OCI-LY1 (cell line): Measurements from ENCODE around the gene METTL27.

Source experiments
- H2AFZ ChIP-seq: fragments of 200-600 bp; sonication (generic), shearing (Covaris generic); 2 replicates; pipeline ENCODE4 v1.6.0; 2014; ENCODE audit warnings: antibody characterized with exemption, mild to moderate bottlenecking, low read length
- H3F3A ChIP-seq: fragments of 200-600 bp; sonication (generic), shearing (Covaris generic); 2 replicates; pipeline ENCODE4 v1.6.0; 2014; ENCODE audit warnings: mild to moderate bottlenecking, antibody characterized with exemption, low read length, moderate library complexity; ENCODE audit not compliant: insufficient read depth
- H3K27ac ChIP-seq: fragments of 200-600 bp; sonication (generic); 2 replicates; pipeline ENCODE4 v1.5.1; 2014; ENCODE audit warnings: low read length, mixed run types, mild to moderate bottlenecking, low read depth; ENCODE audit not compliant: poor library complexity, severe bottlenecking
- H3K27me3 ChIP-seq: fragments of 200-600 bp; sonication (generic); 2 replicates; pipeline ENCODE4 v1.6.0; 2014; ENCODE audit warnings: antibody characterized with exemption, mild to moderate bottlenecking, low read length, moderate library complexity; ENCODE audit not compliant: insufficient read depth
- H3K36me3 ChIP-seq: fragments of 200-600 bp; sonication (generic); 2 replicates; pipeline ENCODE4 v1.6.1; 2014; ENCODE audit warnings: mild to moderate bottlenecking, antibody characterized with exemption, low read length, moderate library complexity, mixed read lengths; ENCODE audit not compliant: insufficient read depth
- H3K4me1 ChIP-seq: fragments of 200-600 bp; sonication (generic); 2 replicates; pipeline ENCODE4 v1.5.1; 2014; ENCODE audit warnings: mild to moderate bottlenecking, low read length, moderate library complexity; ENCODE audit not compliant: insufficient read depth, severe bottlenecking
- H3K4me2 ChIP-seq: fragments of 200-600 bp; sonication (generic), shearing (Covaris generic); 2 replicates; pipeline ENCODE4 v1.6.1; 2014; ENCODE audit warnings: low read length
- H3K4me3 ChIP-seq: fragments of 200-600 bp; sonication (generic); 2 replicates; pipeline ENCODE4 v1.5.1; 2014; ENCODE audit warnings: low read length, low read depth, mild to moderate bottlenecking, mixed read lengths; ENCODE audit not compliant: poor library complexity, severe bottlenecking
- H3K79me2 ChIP-seq: fragments of 200-600 bp; shearing (Covaris generic); 2 replicates; pipeline ENCODE4 v1.6.1; 2016; ENCODE audit warnings: mixed run types, low read length, mixed read lengths; ENCODE audit not compliant: insufficient read depth
- H3K9ac ChIP-seq: fragments of 200-600 bp; sonication (generic), shearing (Covaris generic); 2 replicates; pipeline ENCODE4 v1.6.1; 2014; ENCODE audit warnings: mild to moderate bottlenecking, low read length, mixed read lengths
- H3K9me2 ChIP-seq: fragments of 200-600 bp; sonication (generic), shearing (Covaris generic); 2 replicates; pipeline ENCODE4 v1.6.1; 2014; ENCODE audit warnings: low read depth, mild to moderate bottlenecking, low read length, mixed read lengths
- H3K9me3 ChIP-seq: fragments of 200-600 bp; shearing (Covaris generic); 2 replicates; pipeline ENCODE4 v1.6.1; 2014; ENCODE audit warnings: low read length, mixed read lengths
- H4K20me1 ChIP-seq: fragments of 200-600 bp; sonication (generic), shearing (Covaris generic); 2 replicates; pipeline ENCODE4 v1.6.0; 2016; ENCODE audit warnings: mild to moderate bottlenecking, low read length; ENCODE audit not compliant: insufficient read depth
- EZH2 ChIP-seq: fragments of 200-600 bp; sonication (generic), shearing (Covaris generic); IDR thresholded peaks from 2 replicates; pipeline ENCODE4 v1.8.0; 2017; ENCODE audit warnings: borderline replicate concordance, mixed run types, mild to moderate bottlenecking, antibody characterized with exemption, low read length, moderate library complexity, mixed read lengths
- TF ChIP-seq, protein P1 (sequence below): fragments of 200-600 bp; sonication (generic), shearing (Covaris generic); IDR thresholded peaks from 2 replicates; pipeline ENCODE4 v1.5.1; 2017; ENCODE audit warnings: mild to moderate bottlenecking, antibody characterized with exemption, low read length, moderate library complexity, mixed read lengths

METTL27 gene

DNA sequence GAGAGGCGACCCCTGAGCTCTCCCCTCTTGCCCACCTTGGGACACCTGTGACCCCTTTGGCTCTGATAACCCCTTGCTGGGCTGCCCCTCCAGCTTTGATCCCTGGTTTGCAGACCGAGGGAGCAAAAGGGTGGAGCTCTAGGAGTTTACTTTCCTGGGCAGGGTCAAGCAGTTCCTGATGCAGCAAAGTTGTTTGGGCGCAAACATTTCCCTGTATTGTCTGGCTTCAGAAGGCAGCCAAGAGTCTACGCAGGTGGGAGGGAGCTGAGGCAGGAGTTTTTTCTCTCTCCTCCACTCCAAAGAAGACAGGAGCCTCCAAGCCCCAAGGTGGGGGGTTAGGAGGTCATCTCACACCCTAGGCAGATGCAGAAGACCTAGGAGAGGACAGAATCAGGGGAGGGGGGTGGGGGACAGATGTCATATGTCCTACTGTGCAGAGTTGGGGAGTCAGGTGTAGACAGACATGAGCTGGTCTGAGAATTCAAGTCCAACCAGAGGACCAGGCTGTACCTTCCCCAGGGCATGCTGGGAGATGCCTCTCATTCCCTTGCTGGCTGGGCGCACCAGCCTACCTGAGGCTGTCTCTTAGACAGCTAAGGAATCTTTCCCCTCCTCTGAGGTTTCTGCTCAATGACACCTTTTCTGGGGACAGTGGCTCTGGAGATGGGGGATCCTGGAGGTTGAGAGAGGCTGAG lies 39.2 kb upstream of the METTL27 start:
- TF ChIP-seq, protein P1, sequence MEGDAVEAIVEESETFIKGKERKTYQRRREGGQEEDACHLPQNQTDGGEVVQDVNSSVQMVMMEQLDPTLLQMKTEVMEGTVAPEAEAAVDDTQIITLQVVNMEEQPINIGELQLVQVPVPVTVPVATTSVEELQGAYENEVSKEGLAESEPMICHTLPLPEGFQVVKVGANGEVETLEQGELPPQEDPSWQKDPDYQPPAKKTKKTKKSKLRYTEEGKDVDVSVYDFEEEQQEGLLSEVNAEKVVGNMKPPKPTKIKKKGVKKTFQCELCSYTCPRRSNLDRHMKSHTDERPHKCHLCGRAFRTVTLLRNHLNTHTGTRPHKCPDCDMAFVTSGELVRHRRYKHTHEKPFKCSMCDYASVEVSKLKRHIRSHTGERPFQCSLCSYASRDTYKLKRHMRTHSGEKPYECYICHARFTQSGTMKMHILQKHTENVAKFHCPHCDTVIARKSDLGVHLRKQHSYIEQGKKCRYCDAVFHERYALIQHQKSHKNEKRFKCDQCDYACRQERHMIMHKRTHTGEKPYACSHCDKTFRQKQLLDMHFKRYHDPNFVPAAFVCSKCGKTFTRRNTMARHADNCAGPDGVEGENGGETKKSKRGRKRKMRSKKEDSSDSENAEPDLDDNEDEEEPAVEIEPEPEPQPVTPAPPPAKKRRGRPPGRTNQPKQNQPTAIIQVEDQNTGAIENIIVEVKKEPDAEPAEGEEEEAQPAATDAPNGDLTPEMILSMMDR = no peak
- TF ChIP-seq EZH2 = no peak
- peaks cover 16% of the 10 kb centered on the region; the same call in 1 of the 2 replicates for H3K27me3 ChIP-seq
- H3K4me3 ChIP-seq = no peak overlapping the region
- no peaks in the 10 kb centered on the region for H3K79me2 ChIP-seq
- H3K27ac ChIP-seq = no peak overlapping the region
- no peak overlapping the region for H3K4me2 ChIP-seq
- no peaks in the 10 kb centered on the region for H3K9me2 ChIP-seq
- no peaks in the 10 kb centered on the region for H3F3A ChIP-seq
- no peaks in the 10 kb centered on the region for H3K36me3 ChIP-seq
- H4K20me1 ChIP-seq = no peaks in the 10 kb centered on the region
- H3K9me3 ChIP-seq = no peaks in the 10 kb centered on the region
- no peak overlapping the region for H3K9ac ChIP-seq
- no peaks in the 10 kb centered on the region for H3K4me1 ChIP-seq
- H2AFZ ChIP-seq = no peak overlapping the region

DNA sequence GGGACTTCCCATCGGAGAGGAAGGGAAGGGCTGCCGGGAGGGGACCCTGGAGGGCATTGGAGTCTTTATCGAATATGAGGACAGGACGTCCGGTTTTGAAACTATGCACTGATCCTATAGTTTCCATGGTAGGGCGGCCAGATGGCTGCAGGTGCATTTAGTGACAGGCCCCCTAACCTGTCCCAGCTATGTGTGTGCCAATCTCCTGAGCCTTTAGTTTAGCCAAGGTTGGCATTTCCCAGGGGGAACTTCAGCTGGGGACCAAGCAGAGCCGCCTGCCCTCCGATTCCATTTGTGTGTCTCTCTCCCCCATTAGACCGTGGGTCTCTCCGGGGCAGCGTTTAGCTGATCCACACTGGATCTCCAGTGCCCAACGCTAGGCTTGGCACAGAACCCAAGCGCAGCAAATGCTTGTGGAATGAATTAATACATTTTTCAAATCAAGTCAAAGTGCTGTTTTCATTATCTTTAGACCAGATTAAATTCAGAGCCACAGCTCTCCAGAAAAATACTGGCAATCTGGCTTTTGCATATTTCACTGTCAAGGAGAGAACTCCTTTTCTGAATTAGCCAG lies 38.5 kb upstream of the METTL27 start:
- H3K9ac ChIP-seq = no peak overlapping the region
- no peaks in the 10 kb centered on the region for H4K20me1 ChIP-seq
- no peak overlapping the region for H3K4me3 ChIP-seq
- H3K36me3 ChIP-seq = no peaks in the 10 kb centered on the region
- TF ChIP-seq EZH2 = no peak
- TF ChIP-seq, protein P1 = no peak
- no peak overlapping the region for H3K27ac ChIP-seq
- no peak overlapping the region for H2AFZ ChIP-seq
- H3K4me1 ChIP-seq = no peaks in the 10 kb centered on the region
- no peak overlapping the region for H3K4me2 ChIP-seq
- H3K79me2 ChIP-seq = no peaks in the 10 kb centered on the region
- H3K27me3 ChIP-seq = peaks cover 16% of the 10 kb centered on the region
- no peaks in the 10 kb centered on the region for H3K9me2 ChIP-seq
- no peaks in the 10 kb centered on the region for H3K9me3 ChIP-seq
- H3F3A ChIP-seq = no peaks in the 10 kb centered on the region

DNA sequence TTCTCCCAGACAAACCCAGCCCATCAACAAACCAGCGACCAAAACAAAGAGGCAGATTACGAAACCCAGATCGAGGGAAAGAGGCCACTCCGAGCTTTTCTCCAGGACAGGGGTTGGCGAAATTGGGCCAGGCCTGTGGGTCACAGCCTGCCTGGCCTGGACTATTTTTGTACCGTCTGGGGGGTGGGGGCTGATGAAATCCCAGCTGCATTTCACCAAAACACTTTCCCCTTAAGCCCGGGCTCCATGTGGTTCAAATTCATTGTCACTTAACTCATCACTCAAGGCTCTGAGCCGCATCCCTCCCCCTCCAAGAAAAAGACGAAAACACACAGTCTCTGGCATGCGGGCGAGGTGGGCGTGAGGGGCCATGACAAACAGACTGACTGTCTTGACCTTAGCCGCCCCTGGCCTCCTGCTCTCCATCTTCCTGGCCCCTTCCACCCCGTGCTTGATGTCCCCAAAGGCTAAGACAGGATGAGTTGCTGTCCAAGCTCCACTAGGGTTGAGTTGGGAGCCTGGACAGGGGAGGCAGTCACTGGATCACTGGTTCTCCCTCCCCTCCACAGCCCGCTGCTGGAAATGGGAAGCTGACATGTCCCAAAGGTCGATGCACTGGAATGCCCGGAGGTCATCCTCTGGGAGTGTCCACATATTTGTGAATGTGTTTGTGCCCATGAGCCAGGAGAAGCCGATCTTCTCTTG lies 37.8 kb upstream of the METTL27 start:
- Histone ChIP-seq H3K4me1 (no peaks in the 10 kb centered on the region), H3K27me3 (peaks cover 16% of the 10 kb centered on the region), H4K20me1 (no peaks in the 10 kb centered on the region), H3K9me3 (no peaks in the 10 kb centered on the region), H3K9me2 (no peaks in the 10 kb centered on the region), H3K4me2 (no peak overlapping the region), H3K27ac (no peak overlapping the region), H3K36me3 (no peaks in the 10 kb centered on the region), H2AFZ (no peak overlapping the region), H3F3A (no peaks in the 10 kb centered on the region), H3K9ac (no peak overlapping the region), H3K79me2 (no peaks in the 10 kb centered on the region), H3K4me3 (no peak overlapping the region)
- no peak for TF ChIP-seq EZH2
- TF ChIP-seq, protein P1 = no peak
